B cell (primary cell): ENCODE results near the gene PTPN4.

ENCODE experiments used
- EZH2 ChIP-seq: IDR thresholded peaks from 2 replicates; pipeline ENCODE4 v1.6.1; 2012; ENCODE audit warnings: borderline replicate concordance, low read depth, mild to moderate bottlenecking, moderate library complexity, low read length; ENCODE audit not compliant: insufficient read depth, poor library complexity, severe bottlenecking
- TF ChIP-seq, protein P1 (sequence below): fragments of 200-600 bp; IDR thresholded peaks from one replicate; pipeline ENCODE4 v1.8.0; 2022; ENCODE audit warnings: antibody characterized with exemption, mild to moderate bottlenecking

DNA sequence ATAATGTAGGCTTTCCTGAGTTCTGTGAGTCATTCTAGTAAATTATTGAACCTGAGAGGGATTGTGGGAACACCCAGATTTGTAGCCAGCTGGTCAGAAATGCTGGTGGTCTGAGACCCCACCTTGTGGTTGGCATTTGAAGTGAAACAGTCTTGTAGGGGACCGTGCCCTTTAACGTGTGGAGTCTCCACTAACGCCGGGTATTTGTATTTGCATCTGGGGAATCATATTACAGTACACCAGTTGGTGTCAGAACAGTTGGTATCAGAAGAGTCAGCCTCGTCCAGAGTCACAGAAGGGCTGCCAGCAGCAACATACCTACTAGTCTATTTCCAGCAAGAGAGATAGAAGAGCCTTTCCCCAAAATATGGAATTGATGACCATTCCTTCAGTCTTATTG lies 38.3 kb upstream of the PTPN4 start:
- TF ChIP-seq, protein P1, sequence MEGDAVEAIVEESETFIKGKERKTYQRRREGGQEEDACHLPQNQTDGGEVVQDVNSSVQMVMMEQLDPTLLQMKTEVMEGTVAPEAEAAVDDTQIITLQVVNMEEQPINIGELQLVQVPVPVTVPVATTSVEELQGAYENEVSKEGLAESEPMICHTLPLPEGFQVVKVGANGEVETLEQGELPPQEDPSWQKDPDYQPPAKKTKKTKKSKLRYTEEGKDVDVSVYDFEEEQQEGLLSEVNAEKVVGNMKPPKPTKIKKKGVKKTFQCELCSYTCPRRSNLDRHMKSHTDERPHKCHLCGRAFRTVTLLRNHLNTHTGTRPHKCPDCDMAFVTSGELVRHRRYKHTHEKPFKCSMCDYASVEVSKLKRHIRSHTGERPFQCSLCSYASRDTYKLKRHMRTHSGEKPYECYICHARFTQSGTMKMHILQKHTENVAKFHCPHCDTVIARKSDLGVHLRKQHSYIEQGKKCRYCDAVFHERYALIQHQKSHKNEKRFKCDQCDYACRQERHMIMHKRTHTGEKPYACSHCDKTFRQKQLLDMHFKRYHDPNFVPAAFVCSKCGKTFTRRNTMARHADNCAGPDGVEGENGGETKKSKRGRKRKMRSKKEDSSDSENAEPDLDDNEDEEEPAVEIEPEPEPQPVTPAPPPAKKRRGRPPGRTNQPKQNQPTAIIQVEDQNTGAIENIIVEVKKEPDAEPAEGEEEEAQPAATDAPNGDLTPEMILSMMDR: no peak
- TF ChIP-seq EZH2: no peak
